Prostate gland (tissue), 2 donors: ENCODE data around the gene EFCAB10.

Experiments
- POLR2A ChIP-seq: fragments of 450-650 bp; IDR thresholded peaks from one replicate; pipeline ENCODE4 v1.6.1; 2016; ENCODE audit warnings: antibody characterized with exemption, mild to moderate bottlenecking
- POLR2AphosphoS5 ChIP-seq: sonication (generic); formaldehyde crosslinking; IDR thresholded peaks from one replicate; pipeline ENCODE4 v1.6.1; 2017; ENCODE audit warnings: antibody characterized with exemption
- TF ChIP-seq, protein P1 (sequence below), 4 experiments: fragments of 200-600 bp in 2 of 4; fragments of 450-650 bp in 2 of 4; sonication (generic) in 2 of 4; IDR thresholded peaks; 1 replicate in 3 of 4; 2 replicates in 1 of 4; pipeline ENCODE4 v1.5.1; 2016 to 2019; ENCODE audit warnings: antibody characterized with exemption in 4 of 4, mild to moderate bottlenecking in 2 of 4, moderate library complexity in 2 of 4

- TF ChIP-seq POLR2A (no peak), POLR2AphosphoS5 (no peak)
- TF ChIP-seq, protein P1, sequence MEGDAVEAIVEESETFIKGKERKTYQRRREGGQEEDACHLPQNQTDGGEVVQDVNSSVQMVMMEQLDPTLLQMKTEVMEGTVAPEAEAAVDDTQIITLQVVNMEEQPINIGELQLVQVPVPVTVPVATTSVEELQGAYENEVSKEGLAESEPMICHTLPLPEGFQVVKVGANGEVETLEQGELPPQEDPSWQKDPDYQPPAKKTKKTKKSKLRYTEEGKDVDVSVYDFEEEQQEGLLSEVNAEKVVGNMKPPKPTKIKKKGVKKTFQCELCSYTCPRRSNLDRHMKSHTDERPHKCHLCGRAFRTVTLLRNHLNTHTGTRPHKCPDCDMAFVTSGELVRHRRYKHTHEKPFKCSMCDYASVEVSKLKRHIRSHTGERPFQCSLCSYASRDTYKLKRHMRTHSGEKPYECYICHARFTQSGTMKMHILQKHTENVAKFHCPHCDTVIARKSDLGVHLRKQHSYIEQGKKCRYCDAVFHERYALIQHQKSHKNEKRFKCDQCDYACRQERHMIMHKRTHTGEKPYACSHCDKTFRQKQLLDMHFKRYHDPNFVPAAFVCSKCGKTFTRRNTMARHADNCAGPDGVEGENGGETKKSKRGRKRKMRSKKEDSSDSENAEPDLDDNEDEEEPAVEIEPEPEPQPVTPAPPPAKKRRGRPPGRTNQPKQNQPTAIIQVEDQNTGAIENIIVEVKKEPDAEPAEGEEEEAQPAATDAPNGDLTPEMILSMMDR (IDR thresholded peaks at IDR 0.05) = no peak
Observed at GRCh38 chr7:105578496-105578895, 2.8 kb downstream of the EFCAB10 start.
